Right cardiac atrium (tissue), 5 donors: ENCODE measurements around the gene SH3BGRL3. TPM values are rescaled to one million over a fixed set of nuclear protein-coding genes. Genes with fewer than 3 reads are reported as not detected.
"Not testable (repeated sequence)": the region's sequence is repeated elsewhere in the genome, so short reads cannot be mapped to it uniquely, and the experiment has no call there.

Experiments
- ATAC-seq, 2 donors: fragments of 200-7000 bp; cut with Tn5 transposase; one replicate each; pipeline versions ENCODE4 v1.8.0 to v1.9.1; 2020; ENCODE audit warnings: moderate library complexity in 2 of 2, mild to moderate bottlenecking in 1 of 2
- DNase-seq, 3 donors: peaks; one replicate each; pipeline ENCODE4 v3.0.0-alpha.2; 2020
- H3K27ac ChIP-seq: one replicate; pipeline ENCODE4 v1.5.1; 2013; ENCODE audit warnings: mild to moderate bottlenecking, low read length, control low read depth, moderate library complexity
- H3K27me3 ChIP-seq: one replicate; pipeline ENCODE4 v1.6.1; 2013; ENCODE audit not compliant: control insufficient read depth, insufficient read depth
- H3K4me1 ChIP-seq: one replicate; pipeline ENCODE4 v1.6.1; 2013; ENCODE audit warnings: low read length; ENCODE audit not compliant: control insufficient read depth, insufficient read depth
- H3K4me3 ChIP-seq: one replicate; pipeline ENCODE4 v1.5.1; 2013; ENCODE audit warnings: low read length, control low read depth
- H3K9me3 ChIP-seq: one replicate; pipeline ENCODE4 v1.6.1; 2013; ENCODE audit warnings: low read length; ENCODE audit not compliant: control insufficient read depth
- WGBS: extraction: QIAGEN DNeasy Blood & Tissue Kit; methylation state at CpG from one replicate; pipeline ENCODE4 v1.1.7; 2013; 5-methylcytosine and 5-hydroxymethylcytosine counted together
- intact Hi-C, 4 donors: fragments of 100-400 bp; cut with DNase I; formaldehyde crosslinking; loops; one replicate each; pipeline versions ENCODE4 v1.11.0 to v1.14.0; 2022 to 2023
- polyA plus RNA-seq: library from polyadenylated mRNA; stranded (reverse); fragments of 200-250 nt; gene quantifications from one replicate; pipeline ENCODE4 v1.2.3, GENCODE V29; 2013
- total RNA-seq, 4 donors: library from RNA; stranded (reverse); fragmentation: NEBNext Ultra II Directional; extraction: Animal tissue kit (Norgen Biotek cat#: 25700); gene quantifications; one replicate each; pipeline ENCODE4 v1.2.1, GENCODE V29; 2021
- donor health status: healthy with polysubstance abuse.
- donor health status: DM: no; HTN: yes; CAD: no.
- donor health status: DM: no; HTN: no; CAD: no.
- donor health status: DM: no; HTN: yes; CAD: no; lungs with severe emphysema.
- donor health status: DM: yes; HTN: yes; CAD: no.

The SH3BGRL3 gene
- total and polyA plus RNA-seq, 5 donors = 28.9 to 71.3 (median 47.5) TPM

- intact Hi-C loops = no loop called here
- DNase-seq (peak in 1 of 3 donors; percentile 35), ATAC-seq (no peak)
- no peaks in the 10 kb centered on the region for H3K9me3 ChIP-seq
- H3K4me1 ChIP-seq = no peaks in the 10 kb centered on the region
- 91% methylated on average over 3 of the region's 3 CpGs for WGBS
- no peak overlapping the region for H3K27ac ChIP-seq
- H3K27me3 ChIP-seq = no peaks in the 10 kb centered on the region
- no peak overlapping the region for H3K4me3 ChIP-seq
These were observed 11.5 kb downstream of the SH3BGRL3 start for GRCh38 chr1:26291433-26291832.

GRCh38 chr1:26291939-26292338 is 12.1 kb downstream of the SH3BGRL3 start:
- DNase-seq = no peak
- Histone ChIP-seq H3K9me3 (no peaks in the 10 kb centered on the region), H3K4me1 (no peaks in the 10 kb centered on the region), H3K27ac (no peak overlapping the region), H3K27me3 (no peaks in the 10 kb centered on the region), H3K4me3 (no peak overlapping the region)
- ATAC-seq = no peak
- 94% methylated on average over 4 of the region's 4 CpGs for WGBS
- intact Hi-C loops = no loop called here

DNA sequence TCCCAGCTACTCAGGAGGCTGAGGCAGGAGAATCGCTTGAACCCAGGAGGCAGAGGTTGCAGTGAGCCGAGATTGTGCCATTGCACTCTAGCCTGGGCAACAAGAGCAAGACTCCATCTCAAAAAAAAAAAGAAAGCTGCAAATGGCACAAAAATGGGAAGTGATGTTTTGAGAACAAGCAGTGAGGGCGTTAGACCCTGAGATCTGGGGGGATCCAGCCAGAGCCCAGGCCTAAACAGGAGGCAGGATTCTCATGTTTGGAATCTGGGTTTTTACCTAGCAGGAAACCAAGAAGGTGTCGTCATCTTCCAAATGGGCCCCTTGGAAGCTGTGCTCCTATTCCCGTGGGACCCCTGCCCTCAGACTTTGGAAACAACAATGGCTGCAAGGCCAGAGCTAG is 12.8 kb downstream of the SH3BGRL3 start:
- WGBS = 91% methylated on average over 5 of the region's 5 CpGs
- H3K27ac ChIP-seq, DNase-seq, H3K4me1 ChIP-seq, H3K4me3 ChIP-seq, H3K27me3 ChIP-seq, intact Hi-C loops, ATAC-seq, H3K9me3 ChIP-seq: not testable (repeated sequence)

- ATAC-seq (no peak), DNase-seq (peak in 1 of 3 donors; percentile 16)
- Histone ChIP-seq H3K4me3 (no peak overlapping the region), H3K4me1 (no peaks in the 10 kb centered on the region), H3K9me3 (no peaks in the 10 kb centered on the region), H3K27me3 (no peaks in the 10 kb centered on the region), H3K27ac (no peak overlapping the region)
- WGBS = 85% methylated on average over 11 of the region's 11 CpGs
- intact Hi-C loops = no loop called here
These were observed 14.1 kb downstream of the SH3BGRL3 start for GRCh38 chr1:26293911-26294463.

- no peak overlapping the region for H3K27ac ChIP-seq
- no peaks in the 10 kb centered on the region for H3K4me1 ChIP-seq
- 88% methylated on average over 22 of the region's 22 CpGs for WGBS
- intact Hi-C loops = no loop called here
- DNase-seq (peak in 1 of 3 donors; percentile 41), ATAC-seq (no peak)
- H3K4me3 ChIP-seq = no peak overlapping the region
- H3K9me3 ChIP-seq = no peaks in the 10 kb centered on the region
- no peaks in the 10 kb centered on the region for H3K27me3 ChIP-seq
These were observed 15.6 kb downstream of the SH3BGRL3 start for GRCh38 chr1:26295194-26296138.

GRCh38 chr1:26296340-26297056 is 16.6 kb downstream of the SH3BGRL3 start:
- no peak overlapping the region for H3K27ac ChIP-seq
- intact Hi-C loops = no loop called here
- no peaks in the 10 kb centered on the region for H3K4me1 ChIP-seq
- WGBS = 91% methylated on average over 16 of the region's 16 CpGs
- H3K9me3 ChIP-seq = no peaks in the 10 kb centered on the region
- DNase-seq (peak in 1 of 3 donors; percentile 19), ATAC-seq (no peak)
- no peak overlapping the region for H3K4me3 ChIP-seq
- H3K27me3 ChIP-seq = no peaks in the 10 kb centered on the region

GRCh38 chr1:26297057-26297790 is 17.3 kb downstream of the SH3BGRL3 start:
- no peaks in the 10 kb centered on the region for H3K9me3 ChIP-seq
- no peak overlapping the region for H3K4me3 ChIP-seq
- intact Hi-C loops = no loop called here
- no peaks in the 10 kb centered on the region for H3K4me1 ChIP-seq
- no peaks in the 10 kb centered on the region for H3K27me3 ChIP-seq
- 91% methylated on average over 12 of the region's 12 CpGs for WGBS
- H3K27ac ChIP-seq = no peak overlapping the region
- ATAC-seq = no peak
- peak in 1 of 3 donors; percentile 13 for DNase-seq

- intact Hi-C loops = no loop called here
- 72% methylated on average over 6 of the region's 6 CpGs for WGBS
- no peak for ATAC-seq
- no peak overlapping the region for H3K4me3 ChIP-seq
- H3K27ac ChIP-seq = no peak overlapping the region
- no peaks in the 10 kb centered on the region for H3K4me1 ChIP-seq
- peak in 1 of 3 donors; percentile 17 for DNase-seq
- H3K27me3 ChIP-seq = no peaks in the 10 kb centered on the region
- no peaks in the 10 kb centered on the region for H3K9me3 ChIP-seq
These were observed 17.9 kb downstream of the SH3BGRL3 start for GRCh38 chr1:26297791-26298124.

DNA sequence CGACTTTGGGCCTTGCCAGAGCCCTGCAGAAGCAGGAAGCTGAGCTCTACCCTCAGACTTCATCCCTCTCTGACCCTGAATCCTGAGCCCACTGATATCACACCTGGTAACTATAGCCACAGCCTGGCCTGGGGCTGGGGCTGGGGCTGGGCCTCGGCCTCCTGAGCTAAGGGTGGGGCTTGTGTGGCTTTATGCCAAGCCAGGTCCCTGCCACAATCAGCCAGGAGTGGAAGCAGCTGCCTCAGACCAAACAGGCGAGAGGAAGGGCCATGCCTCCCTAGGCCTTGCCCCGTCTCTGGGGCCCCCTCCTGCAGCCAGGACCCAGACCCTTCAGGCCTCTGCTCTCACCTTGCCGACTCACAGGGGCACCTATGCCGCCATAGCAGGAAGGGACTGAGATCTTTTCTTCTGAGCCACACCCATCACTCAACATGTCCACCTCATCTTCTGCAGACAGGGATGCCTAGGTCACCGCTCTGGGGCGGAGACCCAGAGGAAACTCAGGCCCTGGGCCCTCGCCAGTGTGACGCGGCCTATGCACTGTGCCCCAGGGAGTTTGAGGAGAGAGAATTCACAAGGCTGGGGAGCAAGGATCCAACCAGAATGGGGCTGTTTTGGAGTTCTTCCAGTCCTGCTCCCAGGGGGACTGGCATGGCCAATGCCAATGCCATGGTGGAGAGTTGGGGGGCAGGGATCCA is 20.8 kb downstream of the SH3BGRL3 start:
- 89% methylated on average over 11 of the region's 11 CpGs for WGBS
- H3K27me3 ChIP-seq = no peaks in the 10 kb centered on the region
- DNase-seq = peak in 2 of 3 donors; percentile 45 to 54
- no peak overlapping the region for H3K27ac ChIP-seq
- no peak overlapping the region for H3K4me3 ChIP-seq
- no peak for ATAC-seq
- no peaks in the 10 kb centered on the region for H3K4me1 ChIP-seq
- no peaks in the 10 kb centered on the region for H3K9me3 ChIP-seq
- intact Hi-C loops = no loop called here

GRCh38 chr1:26302733-26303405 is 23.0 kb downstream of the SH3BGRL3 start:
- H3K27me3 ChIP-seq = no peaks in the 10 kb centered on the region
- intact Hi-C loops = no loop called here
- no peak overlapping the region for H3K27ac ChIP-seq
- 57% methylated on average over 8 of the region's 8 CpGs for WGBS
- DNase-seq (peak in 1 of 3 donors; percentile 36), ATAC-seq (peak in 1 of 2 donors; percentile 50)
- no peak overlapping the region for H3K4me3 ChIP-seq
- no peaks in the 10 kb centered on the region for H3K9me3 ChIP-seq
- H3K4me1 ChIP-seq = peaks cover 6% of the 10 kb centered on the region
